ENCODE data around the gene GTF2I. TPM values are rescaled to one million over a fixed set of nuclear protein-coding genes. Genes with fewer than 3 reads are reported as not detected.
"Not testable (repeated sequence)": the region's sequence is repeated elsewhere in the genome, so short reads cannot be mapped to it uniquely, and the experiment has no call there.

GTF2I gene
- total RNA-seq, 4 donors from 2014 or later = 144 to 191 (median 156) TPM

GRCh38 chr7:74633451-74633921 is 24.0 kb upstream of the GTF2I start:
- H3K4me3 ChIP-seq (ENCODE audit: low read depth, poor library complexity, severe bottlenecking) = no peak overlapping the region
- 51 to 70% methylated on average over 9 of the region's 9 CpGs for WGBS, 2 donors
- DNase-seq (ENCODE audit: low spot score in 2 of 2) = no peak
- intact Hi-C loops (cut with DNase I; ENCODE audit: low total_unique reads) = no loop called here
- TF ChIP-seq POLR2A (IDR thresholded peaks at IDR 0.05) = no peak
- no peak for TF ChIP-seq CTCF (IDR thresholded peaks at IDR 0.05)

GRCh38 chr7:74637745-74638144 is 19.8 kb upstream of the GTF2I start:
- TF ChIP-seq POLR2A (IDR thresholded peaks at IDR 0.05) = no peak
- intact Hi-C loops (cut with DNase I; ENCODE audit: low total_unique reads) = no loop called here
- DNase-seq (ENCODE audit: low spot score in 2 of 2) = no peak
- no peak overlapping the region for H3K4me3 ChIP-seq (ENCODE audit: low read depth, poor library complexity, severe bottlenecking)
- WGBS, 2 donors = 97 to 98% methylated on average over 7 of the region's 7 CpGs

- 42% methylated on average over 11 of the region's 11 CpGs for WGBS, 2 donors
- intact Hi-C loops (cut with DNase I; ENCODE audit: low total_unique reads); DNase-seq (ENCODE audit: low spot score in 2 of 2); H3K4me3 ChIP-seq (ENCODE audit: low read depth, poor library complexity, severe bottlenecking): not testable (repeated sequence)
Observed at GRCh38 chr7:74650055-74650454, 7.5 kb upstream of the GTF2I start.

- DNase-seq (ENCODE audit: low spot score in 2 of 2); intact Hi-C loops (cut with DNase I; ENCODE audit: low total_unique reads); H3K4me3 ChIP-seq (ENCODE audit: low read depth, poor library complexity, severe bottlenecking): not testable (repeated sequence)
- 58 to 62% methylated on average over 8 of the region's 9 CpGs for WGBS, 2 donors
Observed at GRCh38 chr7:74650493-74651132, 6.9 kb upstream of the GTF2I start.

- 85 to 91% methylated on average over 12 of the region's 12 CpGs for WGBS, 2 donors
- intact Hi-C loops (cut with DNase I; ENCODE audit: low total_unique reads) = not testable (repeated sequence)
Observed at GRCh38 chr7:74651133-74651504, 6.4 kb upstream of the GTF2I start.

GRCh38 chr7:74653686-74654181 is 3.8 kb upstream of the GTF2I start:
- intact Hi-C loops (cut with DNase I; ENCODE audit: low total_unique reads) = no loop called here
- TF ChIP-seq CTCF (IDR thresholded peaks at IDR 0.05) (no peak), POLR2A (IDR thresholded peaks at IDR 0.05) (no peak)
- DNase-seq (ENCODE audit: low spot score in 2 of 2) = no peak
- no peak overlapping the region for H3K4me3 ChIP-seq (ENCODE audit: low read depth, poor library complexity, severe bottlenecking)
- 94 to 97% methylated on average over 11 of the region's 11 CpGs for WGBS, 2 donors

More at GRCh38 chr7:74651133-74651504, 6.4 kb upstream of the GTF2I start:
- not testable (repeated sequence) for H3K4me3 ChIP-seq (ENCODE audit: low read depth, poor library complexity, severe bottlenecking); DNase-seq (ENCODE audit: low spot score in 2 of 2)

GRCh38 chr7:74654811-74655210 is 2.7 kb upstream of the GTF2I start:
- intact Hi-C loops (cut with DNase I; ENCODE audit: low total_unique reads) = no loop called here
- WGBS, 2 donors = 85 to 88% methylated on average over 5 of the region's 5 CpGs
- TF ChIP-seq POLR2A (IDR thresholded peaks at IDR 0.05) (no peak), CTCF (IDR thresholded peaks at IDR 0.05) (no peak)
- H3K4me3 ChIP-seq (ENCODE audit: low read depth, poor library complexity, severe bottlenecking) = no peak overlapping the region
- no peak for DNase-seq (ENCODE audit: low spot score in 2 of 2)

- TF ChIP-seq POLR2A (IDR thresholded peaks at IDR 0.05) = no peak
- TF ChIP-seq CTCF (IDR thresholded peaks at IDR 0.05) = no peak
- DNase-seq (ENCODE audit: low spot score in 2 of 2) = no peak
- 61% methylated on average over 8 of the region's 8 CpGs for WGBS, 2 donors
- H3K4me3 ChIP-seq (ENCODE audit: low read depth, poor library complexity, severe bottlenecking) = no peak overlapping the region
- intact Hi-C loops (cut with DNase I; ENCODE audit: low total_unique reads) = no loop called here
Observed at GRCh38 chr7:74655324-74655723, 2.2 kb upstream of the GTF2I start.

Data from lower leg skin (tissue), 4 donors.